ENCODE measurements around the gene ITCH.

GRCh38 chr20:34362502-34363061 is 491 bp upstream of the ITCH start:
- no peak for TF ChIP-seq RAD21 (IDR thresholded peaks at IDR 0.05 in 1 of 2, conservative IDR thresholded peaks at IDR 0.05 in 1 of 2; ENCODE audit: low read depth in 2 of 2, low read length in 2 of 2)
- no peak for TF ChIP-seq EZH2 (IDR thresholded peaks at IDR 0.05; ENCODE audit: low read depth, low read length, severe bottlenecking)
- TF ChIP-seq USF2 (IDR thresholded peaks at IDR 0.05; ENCODE audit: low read length): no peak
- no peak for TF ChIP-seq CTCF (IDR thresholded peaks at IDR 0.05; ENCODE audit: control extremely low read depth in 1 of 3, insufficient read depth in 1 of 3, low read depth in 1 of 3, low read length in 3 of 3)
- no peak for TF ChIP-seq SIN3A (conservative IDR thresholded peaks at IDR 0.05 in 1 of 2, IDR thresholded peaks at IDR 0.05 in 1 of 2; ENCODE audit: low read depth in 1 of 2, low read length in 2 of 2)
- no peak for TF ChIP-seq SP1 (IDR thresholded peaks at IDR 0.05; ENCODE audit: low read depth, low read length)
